ENCODE data around the gene ZNF112.

Gene ZNF112

GRCh38 chr19:44280916-44281315 is 75.6 kb downstream of the ZNF112 start:
- no peak for ATAC-seq

- ATAC-seq: no peak
Observed at GRCh38 chr19:44278181-44278690, 78.2 kb downstream of the ZNF112 start.

GRCh38 chr19:44277331-44277730 is 79.1 kb downstream of the ZNF112 start:
- no peak for ATAC-seq
